ENCODE data around the gene RSF1. TPM values are rescaled to one million over a fixed set of nuclear protein-coding genes. Genes with fewer than 3 reads are reported as not detected.

Gene RSF1
- total and polyA plus RNA-seq, 2 donors (not counting 1 experiment from before 2014, with no cell fraction given) = 4.8 to 104 TPM

- H2AFZ ChIP-seq (ENCODE audit: insufficient read depth, low read depth, low read length, poor library complexity, severe bottlenecking) = peak overlapping the region; percentile 98
- Mint-ChIP-seq H3K27me3 (no peaks in the 10 kb centered on the region), H3K27ac (peak overlapping the region; percentile 95), H3K4me1 (peaks cover 44% of the 10 kb centered on the region), H3K9me3 (ENCODE audit: insufficient read depth) (no peaks in the 10 kb centered on the region), H3K4me3 (peak overlapping the region; percentile 100)
- intact Hi-C loops (cut with micrococcal nuclease) = loop anchor here (1.0 to 5.0 kb wide), 3 partner anchors 37 to 755 kb away; partner anchors contain the start of genes ALG8 and NARS2
- H3K79me2 ChIP-seq (ENCODE audit: control insufficient read depth, insufficient read depth, low read length) = peaks cover 62% of the 10 kb centered on the region
- DNase-seq = peak; percentile 88
- H3K9ac ChIP-seq (ENCODE audit: low read length) = peak overlapping the region; percentile 92
- H4K20me1 ChIP-seq (ENCODE audit: control insufficient read depth, insufficient read depth, low read length, poor library complexity, severe bottlenecking) = peaks cover 44% of the 10 kb centered on the region
- ChIA-PET CTCF (interaction anchor here (0.7 to 1.4 kb wide), 2 partner anchors 176 to 180 kb away, joined by 3 to 5 read pairs; no protein-coding TSS in a partner anchor), POLR2A (interaction anchor here (0.6 to 1.6 kb wide), 3 partner anchors 47 to 177 kb away, joined by 3 to 11 read pairs (median 3); partner anchors contain the start of gene INTS4)
- H3K9me3 ChIP-seq (ENCODE audit: control extremely low read depth in 1 of 3, control insufficient read depth in 2 of 3, insufficient read depth in 1 of 3, low read length in 2 of 3) = peaks cover 0 to 5% (median 2%) of the 10 kb centered on the region in 3 donors
- peak overlapping the region; percentile 77 to 98 (median 94) for H3K4me3 ChIP-seq (ENCODE audit: control extremely low read depth in 1 of 5, extremely low read depth in 1 of 5, insufficient read depth in 1 of 5, low read depth in 2 of 5, low read length in 4 of 5)
- H3K36me3 ChIP-seq (replicated peaks in 1 of 2; ENCODE audit: control extremely low read depth in 1 of 2, control insufficient read depth in 1 of 2, extremely low read depth in 1 of 2, insufficient read depth in 2 of 2, low read length in 1 of 2) = no peaks in the 10 kb centered on the region
- WGBS (ENCODE audit: insufficient coverage) = 0% methylated on average over 7 of the region's 19 CpGs
- H3K27me3 ChIP-seq (replicated peaks in 1 of 4; ENCODE audit: control extremely low read depth in 1 of 4, control insufficient read depth in 3 of 4, insufficient read depth in 4 of 4, low read length in 3 of 4) = no peaks in the 10 kb centered on the region
- peak overlapping the region; percentile 81 to 83 for H3K27ac ChIP-seq (ENCODE audit: low read length in 2 of 2)
- peak overlapping the region; percentile 98 for H3K4me2 ChIP-seq (replicated peaks; ENCODE audit: low read depth, low read length, poor library complexity, severe bottlenecking)
- TF ChIP-seq EZH2 (IDR thresholded peaks at IDR 0.05; ENCODE audit: borderline replicate concordance, insufficient read depth, low read depth, low read length, poor library complexity, severe bottlenecking) = no peak
- TF ChIP-seq CTCF (IDR thresholded peaks at IDR 0.05) = no peak
- peaks cover 14 to 26% of the 10 kb centered on the region in 2 donors for H3K4me1 ChIP-seq (ENCODE audit: control insufficient read depth in 2 of 2, insufficient read depth in 2 of 2, low read length in 2 of 2)
- ATAC-seq (ENCODE audit: low read depth) = peak; percentile 49
Observed at GRCh38 chr11:77819411-77819920, 1.1 kb downstream of the RSF1 start.

- ChIA-PET POLR2A (interaction anchor here (0.6 kb wide), 1 partner anchor 111 kb away, joined by 3 read pairs; no protein-coding TSS in a partner anchor), CTCF (interaction anchor here (0.6 kb wide), 1 partner anchor 1991 kb away, joined by 3 read pairs; no protein-coding TSS in a partner anchor)
- Histone ChIP-seq H3K4me2 (replicated peaks; ENCODE audit: low read depth, low read length, poor library complexity, severe bottlenecking) (no peak overlapping the region), H3K9ac (ENCODE audit: low read length) (no peak overlapping the region), H4K20me1 (ENCODE audit: control insufficient read depth, insufficient read depth, low read length, poor library complexity, severe bottlenecking) (peaks cover 83% of the 10 kb centered on the region), H3K36me3 (replicated peaks in 1 of 2; ENCODE audit: control extremely low read depth in 1 of 2, control insufficient read depth in 1 of 2, extremely low read depth in 1 of 2, insufficient read depth in 2 of 2, low read length in 1 of 2) (peaks cover 0 to 16% of the 10 kb centered on the region in 2 experiments), H3K27me3 (replicated peaks in 1 of 4; ENCODE audit: control extremely low read depth in 1 of 4, control insufficient read depth in 3 of 4, insufficient read depth in 4 of 4, low read length in 3 of 4) (no peaks in the 10 kb centered on the region), H3K27ac (ENCODE audit: low read length in 2 of 2) (no peak overlapping the region), H3K79me2 (ENCODE audit: control insufficient read depth, insufficient read depth, low read length) (peaks cover 94% of the 10 kb centered on the region), H3K9me3 (ENCODE audit: control extremely low read depth in 1 of 3, control insufficient read depth in 2 of 3, insufficient read depth in 1 of 3, low read length in 2 of 3) (peaks cover 0 to 6% (median 5%) of the 10 kb centered on the region in 3 donors), H2AFZ (ENCODE audit: insufficient read depth, low read depth, low read length, poor library complexity, severe bottlenecking) (no peak overlapping the region), H3K4me3 (ENCODE audit: control extremely low read depth in 1 of 5, extremely low read depth in 1 of 5, insufficient read depth in 1 of 5, low read depth in 2 of 5, low read length in 4 of 5) (no peak overlapping the region), H3K4me1 (ENCODE audit: control insufficient read depth in 2 of 2, insufficient read depth in 2 of 2, low read length in 2 of 2) (peaks cover 7 to 19% of the 10 kb centered on the region in 2 donors)
- Mint-ChIP-seq H3K27me3 (no peaks in the 10 kb centered on the region), H3K4me3 (no peak overlapping the region), H3K27ac (no peak overlapping the region), H3K9me3 (ENCODE audit: insufficient read depth) (no peaks in the 10 kb centered on the region), H3K4me1 (peaks cover 47% of the 10 kb centered on the region)
- TF ChIP-seq EZH2 (IDR thresholded peaks at IDR 0.05; ENCODE audit: borderline replicate concordance, insufficient read depth, low read depth, low read length, poor library complexity, severe bottlenecking) (no peak), CTCF (IDR thresholded peaks at IDR 0.05) (no peak)
- intact Hi-C loops (cut with micrococcal nuclease) = loop anchor here (5.0 kb wide), 2 partner anchors 33 to 322 kb away; partner anchors contain the start of gene ALG8
- ATAC-seq (ENCODE audit: low read depth) (no peak), DNase-seq (no peak)
- WGBS (ENCODE audit: insufficient coverage) = no CpG with 5 or more reads among the region's 1 CpG
Observed at GRCh38 chr11:77815459-77815858, 5.1 kb downstream of the RSF1 start.

Data from B cell (primary cell).